Measurements from ENCODE around the gene TMEM132D.

Gene TMEM132D

GRCh38 chr12:129082441-129082840, 821.4 kb downstream of the TMEM132D start:
- Histone ChIP-seq H3K4me1 (ENCODE audit: insufficient read depth, low read length) (no peaks in the 10 kb centered on the region), H3K9ac (ENCODE audit: low read length) (no peak overlapping the region), H3K27me3 (ENCODE audit: control insufficient read depth in 1 of 2, insufficient read depth in 2 of 2, low read length in 2 of 2) (no peaks in the 10 kb centered on the region), H3K36me3 (ENCODE audit: insufficient read depth, low read length) (no peaks in the 10 kb centered on the region), H3K27ac (ENCODE audit: low read depth, low read length) (no peak overlapping the region), H3K9me3 (ENCODE audit: low read length) (no peaks in the 10 kb centered on the region), H3K4me3 (ENCODE audit: low read depth in 1 of 2, low read length in 2 of 2) (no peak overlapping the region)

- Histone ChIP-seq H3K27me3 (ENCODE audit: control insufficient read depth in 1 of 2, insufficient read depth in 2 of 2, low read length in 2 of 2) (no peaks in the 10 kb centered on the region), H3K4me1 (ENCODE audit: insufficient read depth, low read length) (no peaks in the 10 kb centered on the region), H3K27ac (ENCODE audit: low read depth, low read length) (no peak overlapping the region), H3K4me3 (ENCODE audit: low read depth in 1 of 2, low read length in 2 of 2) (no peak overlapping the region), H3K36me3 (ENCODE audit: insufficient read depth, low read length) (no peaks in the 10 kb centered on the region), H3K9ac (ENCODE audit: low read length) (no peak overlapping the region), H3K9me3 (ENCODE audit: low read length) (no peaks in the 10 kb centered on the region)
These were observed 822.0 kb downstream of the TMEM132D start for GRCh38 chr12:129081755-129082250.

GRCh38 chr12:129080821-129081220, 823.0 kb downstream of the TMEM132D start:
- H3K4me1 ChIP-seq (ENCODE audit: insufficient read depth, low read length): no peaks in the 10 kb centered on the region
- no peaks in the 10 kb centered on the region for H3K27me3 ChIP-seq (ENCODE audit: control insufficient read depth in 1 of 2, insufficient read depth in 2 of 2, low read length in 2 of 2)
- H3K36me3 ChIP-seq (ENCODE audit: insufficient read depth, low read length): no peaks in the 10 kb centered on the region
- no peak overlapping the region for H3K27ac ChIP-seq (ENCODE audit: low read depth, low read length)
- no peak overlapping the region for H3K4me3 ChIP-seq (ENCODE audit: low read depth in 1 of 2, low read length in 2 of 2)
- no peak overlapping the region for H3K9ac ChIP-seq (ENCODE audit: low read length)
- no peaks in the 10 kb centered on the region for H3K9me3 ChIP-seq (ENCODE audit: low read length)

GRCh38 chr12:129080391-129080790, 823.4 kb downstream of the TMEM132D start:
- Histone ChIP-seq H3K4me1 (ENCODE audit: insufficient read depth, low read length) (no peaks in the 10 kb centered on the region), H3K9me3 (ENCODE audit: low read length) (no peaks in the 10 kb centered on the region), H3K27ac (ENCODE audit: low read depth, low read length) (no peak overlapping the region), H3K4me3 (ENCODE audit: low read depth in 1 of 2, low read length in 2 of 2) (no peak overlapping the region), H3K27me3 (ENCODE audit: control insufficient read depth in 1 of 2, insufficient read depth in 2 of 2, low read length in 2 of 2) (no peaks in the 10 kb centered on the region), H3K9ac (ENCODE audit: low read length) (no peak overlapping the region), H3K36me3 (ENCODE audit: insufficient read depth, low read length) (no peaks in the 10 kb centered on the region)

GRCh38 chr12:129079719-129080118, 824.1 kb downstream of the TMEM132D start:
- Histone ChIP-seq H3K9ac (ENCODE audit: low read length) (no peak overlapping the region), H3K27me3 (ENCODE audit: control insufficient read depth in 1 of 2, insufficient read depth in 2 of 2, low read length in 2 of 2) (no peaks in the 10 kb centered on the region), H3K27ac (ENCODE audit: low read depth, low read length) (no peak overlapping the region), H3K4me1 (ENCODE audit: insufficient read depth, low read length) (no peaks in the 10 kb centered on the region), H3K9me3 (ENCODE audit: low read length) (no peaks in the 10 kb centered on the region), H3K36me3 (ENCODE audit: insufficient read depth, low read length) (no peaks in the 10 kb centered on the region), H3K4me3 (ENCODE audit: low read depth in 1 of 2, low read length in 2 of 2) (no peak overlapping the region)

GRCh38 chr12:129076441-129077320, 827.1 kb downstream of the TMEM132D start:
- H3K9me3 ChIP-seq (ENCODE audit: low read length): no peaks in the 10 kb centered on the region
- no peak overlapping the region for H3K4me3 ChIP-seq (ENCODE audit: low read depth in 1 of 2, low read length in 2 of 2)
- no peak overlapping the region for H3K9ac ChIP-seq (ENCODE audit: low read length)
- H3K4me1 ChIP-seq (ENCODE audit: insufficient read depth, low read length): no peaks in the 10 kb centered on the region
- H3K36me3 ChIP-seq (ENCODE audit: insufficient read depth, low read length): no peaks in the 10 kb centered on the region
- no peak overlapping the region for H3K27ac ChIP-seq (ENCODE audit: low read depth, low read length)
- no peaks in the 10 kb centered on the region for H3K27me3 ChIP-seq (ENCODE audit: control insufficient read depth in 1 of 2, insufficient read depth in 2 of 2, low read length in 2 of 2)

GRCh38 chr12:129075460-129076208, 828.2 kb downstream of the TMEM132D start:
- Histone ChIP-seq H3K27ac (ENCODE audit: low read depth, low read length) (no peak overlapping the region), H3K9me3 (ENCODE audit: low read length) (no peaks in the 10 kb centered on the region), H3K9ac (ENCODE audit: low read length) (no peak overlapping the region), H3K4me3 (ENCODE audit: low read depth in 1 of 2, low read length in 2 of 2) (no peak overlapping the region), H3K4me1 (ENCODE audit: insufficient read depth, low read length) (no peaks in the 10 kb centered on the region), H3K27me3 (ENCODE audit: control insufficient read depth in 1 of 2, insufficient read depth in 2 of 2, low read length in 2 of 2) (no peaks in the 10 kb centered on the region), H3K36me3 (ENCODE audit: insufficient read depth, low read length) (no peaks in the 10 kb centered on the region)

- Histone ChIP-seq H3K9ac (ENCODE audit: low read length) (no peak overlapping the region), H3K9me3 (ENCODE audit: low read length) (no peaks in the 10 kb centered on the region), H3K36me3 (ENCODE audit: insufficient read depth, low read length) (no peaks in the 10 kb centered on the region), H3K27ac (ENCODE audit: low read depth, low read length) (no peak overlapping the region), H3K4me1 (ENCODE audit: insufficient read depth, low read length) (no peaks in the 10 kb centered on the region), H3K4me3 (ENCODE audit: low read depth in 1 of 2, low read length in 2 of 2) (no peak overlapping the region), H3K27me3 (ENCODE audit: control insufficient read depth in 1 of 2, insufficient read depth in 2 of 2, low read length in 2 of 2) (no peaks in the 10 kb centered on the region)
These were observed 829.4 kb downstream of the TMEM132D start for GRCh38 chr12:129074379-129074778.

GRCh38 chr12:129073157-129073915, 830.5 kb downstream of the TMEM132D start:
- no peak overlapping the region for H3K9ac ChIP-seq (ENCODE audit: low read length)
- H3K27ac ChIP-seq (ENCODE audit: low read depth, low read length): no peak overlapping the region
- H3K4me3 ChIP-seq (ENCODE audit: low read depth in 1 of 2, low read length in 2 of 2): no peak overlapping the region
- H3K4me1 ChIP-seq (ENCODE audit: insufficient read depth, low read length): no peaks in the 10 kb centered on the region
- no peaks in the 10 kb centered on the region for H3K9me3 ChIP-seq (ENCODE audit: low read length)
- no peaks in the 10 kb centered on the region for H3K27me3 ChIP-seq (ENCODE audit: control insufficient read depth in 1 of 2, insufficient read depth in 2 of 2, low read length in 2 of 2)
- no peaks in the 10 kb centered on the region for H3K36me3 ChIP-seq (ENCODE audit: insufficient read depth, low read length)

- Histone ChIP-seq H3K9ac (ENCODE audit: low read length) (no peak overlapping the region), H3K4me3 (ENCODE audit: low read depth in 1 of 2, low read length in 2 of 2) (no peak overlapping the region), H3K9me3 (ENCODE audit: low read length) (no peaks in the 10 kb centered on the region)
These were observed 832.5 kb downstream of the TMEM132D start for GRCh38 chr12:129071362-129071761.

GRCh38 chr12:129069886-129070285, 833.9 kb downstream of the TMEM132D start:
- no peak overlapping the region for H3K9ac ChIP-seq (ENCODE audit: low read length)
- no peak overlapping the region for H3K27ac ChIP-seq (ENCODE audit: low read depth, low read length)
- no peaks in the 10 kb centered on the region for H3K4me1 ChIP-seq (ENCODE audit: insufficient read depth, low read length)
- no peaks in the 10 kb centered on the region for H3K9me3 ChIP-seq (ENCODE audit: low read length)
- no peaks in the 10 kb centered on the region for H3K27me3 ChIP-seq (ENCODE audit: control insufficient read depth in 1 of 2, insufficient read depth in 2 of 2, low read length in 2 of 2)
- H3K36me3 ChIP-seq (ENCODE audit: insufficient read depth, low read length): no peaks in the 10 kb centered on the region
- H3K4me3 ChIP-seq (ENCODE audit: low read depth in 1 of 2, low read length in 2 of 2): no peak overlapping the region

More at GRCh38 chr12:129071362-129071761, 832.5 kb downstream of the TMEM132D start:
- Histone ChIP-seq H3K27ac (ENCODE audit: low read depth, low read length) (no peak overlapping the region), H3K4me1 (ENCODE audit: insufficient read depth, low read length) (no peaks in the 10 kb centered on the region), H3K36me3 (ENCODE audit: insufficient read depth, low read length) (no peaks in the 10 kb centered on the region), H3K27me3 (ENCODE audit: control insufficient read depth in 1 of 2, insufficient read depth in 2 of 2, low read length in 2 of 2) (no peaks in the 10 kb centered on the region)
